Activated CD4-positive, alpha-beta T cell treated with anti-CD3 and anti-CD28 coated beads for 48 hours (primary cell): ENCODE measurements around the gene LAMA3.

Source experiments
- DNase-seq: peaks from one replicate; pipeline ENCODE4 v3.0.0-alpha.2; 2020

Gene LAMA3

DNA sequence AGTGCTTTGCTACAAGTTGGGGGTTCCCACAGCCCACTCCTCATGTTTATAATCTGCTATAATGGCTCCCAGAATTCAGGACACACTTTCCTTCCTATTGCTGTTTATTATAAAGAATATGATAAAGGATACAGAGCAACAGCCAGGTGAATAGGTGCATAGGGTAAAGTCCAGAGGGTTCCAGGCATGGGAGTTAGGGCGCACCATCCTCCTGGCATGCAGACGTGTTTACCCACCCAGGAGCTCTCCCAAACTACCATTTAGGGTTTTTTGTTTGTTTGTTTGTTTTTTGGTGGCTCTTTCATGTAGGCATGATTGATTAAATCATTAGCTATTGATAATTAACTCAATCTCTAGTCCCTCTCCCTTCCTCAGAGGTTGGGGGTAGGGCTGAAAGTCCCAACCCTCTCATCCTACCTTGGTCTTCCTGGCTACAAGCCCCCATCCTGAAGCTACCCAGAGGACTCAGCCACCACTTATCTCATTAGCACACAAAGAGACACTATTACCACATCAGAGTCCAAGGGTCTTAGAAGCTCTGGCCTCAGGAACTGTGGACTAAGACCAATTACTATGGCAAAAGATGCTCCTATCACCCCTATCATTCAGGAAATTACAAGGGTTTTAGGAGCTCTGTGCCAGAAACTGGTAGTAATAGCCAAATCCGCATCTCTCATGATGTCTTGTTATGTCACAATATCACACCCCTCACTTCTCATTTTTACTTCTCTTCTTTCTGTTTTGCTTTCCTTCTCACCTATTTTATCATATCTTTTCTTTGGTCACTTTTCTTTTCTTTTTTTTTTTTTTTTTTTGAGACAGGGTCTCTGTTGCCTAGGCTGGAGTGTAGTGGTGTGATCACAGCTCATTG lies 170.4 kb downstream of the LAMA3 start:
- DNase-seq: no peak

- no peak for DNase-seq
Observed at GRCh38 chr18:23861326-23861725, 172.1 kb downstream of the LAMA3 start.

- no peak for DNase-seq
Observed at GRCh38 chr18:23861805-23862470, 172.7 kb downstream of the LAMA3 start.

DNA sequence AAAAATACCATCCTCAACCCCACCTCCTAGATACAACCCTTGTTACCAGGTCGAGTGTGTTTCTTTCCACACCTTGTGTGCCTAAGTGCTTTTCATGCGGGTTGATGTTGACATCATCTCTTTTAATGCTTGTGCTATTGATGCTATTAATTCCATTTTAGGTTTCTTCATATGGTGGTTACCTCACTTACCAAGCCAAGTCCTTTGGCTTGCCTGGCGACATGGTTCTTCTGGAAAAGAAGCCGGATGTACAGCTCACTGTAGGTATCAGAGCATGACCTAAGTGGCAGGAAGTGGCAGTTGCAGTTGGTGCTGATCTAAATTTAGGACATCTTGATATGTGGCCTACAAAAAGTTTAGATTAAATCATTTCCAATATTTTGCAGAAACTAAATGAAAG lies 175.4 kb downstream of the LAMA3 start:
- DNase-seq: peak; percentile 31

DNA sequence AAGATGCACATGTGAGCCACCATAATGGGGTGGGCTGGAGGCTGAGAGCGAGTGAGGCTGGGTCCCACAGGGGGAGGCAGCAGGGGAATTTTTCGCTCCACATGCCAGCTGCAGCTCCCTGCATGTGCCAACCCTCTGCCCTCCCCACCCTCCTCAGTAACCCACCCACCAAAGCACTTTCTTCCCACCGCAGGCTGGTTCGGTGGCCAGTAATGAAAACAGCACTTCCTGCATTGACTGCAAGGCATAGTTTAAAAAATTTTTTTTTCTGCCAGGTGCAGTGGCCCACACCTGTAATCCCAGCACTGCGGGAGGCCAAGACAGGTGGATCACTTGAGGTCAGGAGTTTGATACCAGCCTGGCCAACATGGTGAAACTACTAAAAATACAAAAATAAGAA lies 177.8 kb downstream of the LAMA3 start:
- DNase-seq: no peak

DNA sequence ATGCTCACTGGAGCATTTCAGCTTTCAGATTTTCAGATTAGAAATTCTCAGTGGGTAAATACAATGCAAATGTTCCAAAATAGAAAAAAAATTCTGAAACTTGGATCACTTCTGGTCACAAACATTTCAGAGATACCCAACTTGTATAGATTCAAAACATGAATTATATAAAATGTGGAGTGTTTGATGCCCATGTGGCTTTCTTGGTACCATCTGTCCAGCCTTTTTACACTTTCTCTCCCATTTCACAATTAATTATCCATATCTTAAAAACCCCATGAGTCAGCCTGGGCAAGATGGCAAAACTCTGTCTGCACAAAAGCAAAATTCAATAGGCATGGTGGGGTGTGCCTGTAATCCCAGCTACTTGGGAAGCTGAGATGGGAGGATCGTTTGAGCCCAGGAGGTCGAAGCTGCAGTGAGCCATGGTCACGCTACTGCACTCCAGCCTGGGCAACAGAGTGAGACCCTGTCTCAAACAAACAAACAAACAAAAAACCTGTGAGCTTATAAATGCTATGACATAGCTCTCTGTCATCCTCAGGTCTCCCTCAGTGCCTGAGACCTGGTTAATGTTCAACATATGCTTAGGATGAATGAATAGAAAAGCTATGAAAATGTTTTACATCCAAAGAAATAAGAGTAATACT lies 179.0 kb downstream of the LAMA3 start:
- no peak for DNase-seq

GRCh38 chr18:23870676-23871380 lies 181.6 kb downstream of the LAMA3 start:
- DNase-seq: no peak

- peak; percentile 44 for DNase-seq
Observed at GRCh38 chr18:23871410-23871809, 182.2 kb downstream of the LAMA3 start.

GRCh38 chr18:23872701-23873550 lies 183.7 kb downstream of the LAMA3 start:
- peak; percentile 24 for DNase-seq

- no peak for DNase-seq
Observed at GRCh38 chr18:23875966-23876895, 187.0 kb downstream of the LAMA3 start.

GRCh38 chr18:23876921-23877320 lies 187.7 kb downstream of the LAMA3 start:
- no peak for DNase-seq

GRCh38 chr18:23877371-23877770 lies 188.1 kb downstream of the LAMA3 start:
- DNase-seq: no peak

DNA sequence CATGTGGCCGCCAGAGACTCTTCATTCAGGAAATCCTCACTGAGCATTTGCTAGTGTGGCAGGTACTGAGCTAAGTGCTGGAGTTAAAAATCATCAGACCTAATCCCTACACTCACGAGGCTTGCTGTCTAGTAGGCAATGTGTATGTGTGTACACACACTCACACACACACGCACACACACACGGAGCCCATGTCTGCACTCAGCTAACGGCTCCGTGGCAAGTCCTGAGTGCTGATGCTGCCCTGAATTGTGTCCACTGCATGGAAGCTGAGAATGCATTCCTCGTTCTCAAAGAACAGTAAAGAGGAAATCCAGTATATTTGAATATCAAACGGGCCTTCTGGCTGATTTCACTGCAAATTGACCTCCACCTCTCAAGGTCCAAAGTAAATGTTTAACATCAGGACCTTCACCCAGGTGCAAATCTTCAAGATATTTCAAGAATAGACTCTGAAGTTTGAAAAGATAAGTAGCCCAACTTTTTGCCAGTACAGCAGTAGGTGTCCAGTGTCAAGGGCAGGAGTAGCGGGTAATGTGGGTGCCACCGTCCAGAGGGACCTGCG lies 189.2 kb downstream of the LAMA3 start:
- DNase-seq: no peak

DNA sequence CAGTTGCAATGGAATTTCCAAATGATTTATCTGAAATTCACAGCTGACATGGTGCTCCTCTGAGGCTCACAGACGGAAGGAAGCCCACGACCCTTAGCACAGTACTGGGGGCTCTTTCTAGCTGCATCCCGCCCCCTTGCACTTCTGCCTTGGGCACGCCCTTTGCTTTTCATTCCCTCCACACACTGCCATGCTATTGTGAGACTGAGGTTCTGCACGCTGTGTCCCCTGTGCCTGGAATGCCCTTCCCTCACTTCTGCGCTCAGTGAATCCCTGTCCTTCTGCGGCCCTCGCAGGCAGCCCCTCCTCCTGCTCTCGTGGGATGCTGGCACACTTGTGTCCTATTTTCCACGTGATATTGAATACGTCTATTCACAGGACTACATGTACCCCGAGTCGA lies 189.9 kb downstream of the LAMA3 start:
- no peak for DNase-seq

DNA sequence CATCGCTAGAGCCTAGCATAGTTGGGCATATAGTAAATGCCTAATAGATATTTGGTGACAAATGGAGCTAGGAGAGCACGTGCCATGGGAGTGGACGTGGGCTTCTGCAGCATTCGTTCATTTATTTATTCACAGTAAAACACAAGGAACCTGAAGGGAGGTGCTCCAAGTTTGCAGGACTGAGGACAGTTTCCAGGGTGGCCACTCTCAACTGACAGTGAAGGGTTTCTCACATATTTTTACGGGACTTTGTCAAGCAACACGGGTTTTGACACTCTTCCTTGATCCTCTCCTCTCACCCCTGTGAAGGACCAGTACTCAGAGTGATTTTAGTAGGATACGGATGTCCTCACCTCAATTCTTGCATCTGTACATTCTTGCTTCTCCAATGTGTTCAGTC lies 190.3 kb downstream of the LAMA3 start:
- no peak for DNase-seq

- DNase-seq: no peak
Observed at GRCh38 chr18:23879966-23880565, 190.8 kb downstream of the LAMA3 start.

GRCh38 chr18:23880931-23881617 lies 191.8 kb downstream of the LAMA3 start:
- DNase-seq: no peak

DNA sequence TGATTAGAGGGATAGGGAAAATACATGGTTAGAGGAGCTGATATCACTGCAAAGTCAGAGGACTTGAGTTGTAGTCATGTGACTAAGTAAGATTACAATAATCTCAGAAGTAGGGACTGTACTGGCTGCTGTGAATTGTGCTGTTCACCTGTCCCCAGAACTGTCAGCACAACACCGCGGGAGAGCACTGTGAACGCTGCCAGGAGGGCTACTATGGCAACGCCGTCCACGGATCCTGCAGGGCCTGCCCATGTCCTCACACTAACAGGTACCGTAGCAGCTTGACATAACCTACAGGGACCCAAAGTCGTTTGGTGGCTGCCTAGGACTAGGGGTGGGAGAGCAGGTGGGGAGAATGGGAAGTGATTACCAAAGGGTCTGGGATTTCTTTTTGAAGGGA lies 192.5 kb downstream of the LAMA3 start:
- DNase-seq: no peak

- no peak for DNase-seq
Observed at GRCh38 chr18:23882616-23883276, 193.5 kb downstream of the LAMA3 start.
